Uterus (tissue), 4 donors: ENCODE data around the gene GABRG3. TPM values are rescaled to one million over a fixed set of nuclear protein-coding genes. Genes with fewer than 3 reads are reported as not detected.

Experiments
- DNase-seq, 2 donors: peaks; one replicate each; pipeline ENCODE4 v3.0.0-alpha.2; 2019 to 2020
- H3K27ac ChIP-seq, 2 donors: fragments of 200-600 bp; sonication (generic); 1 replicate in 1 of 2; 2 replicates in 1 of 2; pipeline ENCODE4 v1.5.1; 2016 to 2018
- H3K27me3 ChIP-seq, 2 donors: fragments of 200-600 bp; sonication (generic); one replicate each; pipeline ENCODE4 v1.5.1; 2018 to 2019; ENCODE audit warnings: control low read depth in 1 of 2
- H3K36me3 ChIP-seq, 2 donors: fragments of 200-600 bp; sonication (generic); one replicate each; pipeline ENCODE4 v1.5.1; 2019; ENCODE audit warnings: control low read depth in 1 of 2
- H3K4me1 ChIP-seq, 2 donors: fragments of 200-600 bp; sonication (generic); one replicate each; pipeline ENCODE4 v1.5.1; 2018 to 2019; ENCODE audit warnings: control low read depth in 1 of 2
- H3K4me3 ChIP-seq, 2 donors: fragments of 200-600 bp; sonication (generic); 1 replicate in 1 of 2; 2 replicates in 1 of 2; pipeline ENCODE4 v1.5.1; 2018 to 2019; ENCODE audit warnings: mild to moderate bottlenecking in 1 of 2
- H3K9me3 ChIP-seq, 2 donors: fragments of 200-600 bp; sonication (generic); one replicate each; pipeline ENCODE4 v1.5.1; 2019; ENCODE audit warnings: control low read depth in 1 of 2
- POLR2A ChIP-seq, 2 donors: fragments of 450-650 bp; IDR thresholded peaks; one replicate each; pipeline ENCODE4 v1.6.1; 2016; ENCODE audit warnings: antibody characterized with exemption in 2 of 2, mild to moderate bottlenecking in 1 of 2, moderate library complexity in 1 of 2
- intact Hi-C: fragments of 100-400 bp; cut with DNase I; formaldehyde crosslinking; loops from one replicate; pipeline ENCODE4 v1.15.1; 2023; ENCODE audit warnings: low total_unique reads
- total RNA-seq, 4 donors: library from RNA; depleted of rRNA in 3 of 4; stranded (reverse); fragments of >200 nt in 3 of 4; gene quantifications; one replicate each; pipeline versions ENCODE4 v1.1.0 to v1.2.4, GENCODE V29; 2014 to 2023
- TF ChIP-seq, protein P1 (sequence below), 4 experiments: fragments of 200-600 bp in 2 of 4; fragments of 450-650 bp in 2 of 4; sonication (generic) in 2 of 4; IDR thresholded peaks; one replicate each; pipeline ENCODE4 v1.5.1; 2016 to 2019; ENCODE audit warnings: antibody characterized with exemption in 4 of 4, mild to moderate bottlenecking in 2 of 4, moderate library complexity in 1 of 4
- donor health status: DM: yes; HTN: yes; CAD: no.

Gene GABRG3
- total RNA-seq, 4 donors from 2014 or later, result 3.0 TPM; not detected in 3

GRCh38 chr15:27237319-27237939 is 266.4 kb downstream of the GABRG3 start:
- intact Hi-C loops, result no loop called here
- H3K27me3 ChIP-seq, result no peaks in the 10 kb centered on the region
- DNase-seq, result no peak

DNA sequence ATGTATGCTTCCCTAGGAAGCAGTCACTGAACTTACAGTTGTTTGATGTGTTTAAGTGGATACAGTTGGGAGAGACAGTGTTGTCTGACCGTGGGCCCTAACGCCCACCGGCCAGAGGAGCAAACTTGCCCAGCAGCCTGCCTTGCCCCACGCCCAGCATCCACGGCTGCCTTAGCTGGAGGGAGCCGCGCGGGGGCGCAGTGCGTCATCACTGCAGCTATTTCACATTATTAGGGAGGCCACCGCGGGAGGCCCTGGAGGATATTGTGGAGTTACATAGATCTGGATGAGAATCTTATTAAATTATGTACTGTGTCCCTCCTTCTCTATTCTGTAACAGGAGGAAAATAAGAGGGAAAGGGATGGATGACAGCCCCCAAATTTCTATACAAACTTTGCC is 267.2 kb downstream of the GABRG3 start:
- intact Hi-C loops, result no loop called here
- no peaks in the 10 kb centered on the region for H3K36me3 ChIP-seq

More at GRCh38 chr15:27237319-27237939, 266.4 kb downstream of the GABRG3 start:
- Histone ChIP-seq H3K36me3 (no peaks in the 10 kb centered on the region), H3K4me3 (no peak overlapping the region), H3K9me3 (no peaks in the 10 kb centered on the region), H3K27ac (no peak overlapping the region), H3K4me1 (no peaks in the 10 kb centered on the region)
- no peak for TF ChIP-seq POLR2A (IDR thresholded peaks at IDR 0.05)
- TF ChIP-seq, protein P1, sequence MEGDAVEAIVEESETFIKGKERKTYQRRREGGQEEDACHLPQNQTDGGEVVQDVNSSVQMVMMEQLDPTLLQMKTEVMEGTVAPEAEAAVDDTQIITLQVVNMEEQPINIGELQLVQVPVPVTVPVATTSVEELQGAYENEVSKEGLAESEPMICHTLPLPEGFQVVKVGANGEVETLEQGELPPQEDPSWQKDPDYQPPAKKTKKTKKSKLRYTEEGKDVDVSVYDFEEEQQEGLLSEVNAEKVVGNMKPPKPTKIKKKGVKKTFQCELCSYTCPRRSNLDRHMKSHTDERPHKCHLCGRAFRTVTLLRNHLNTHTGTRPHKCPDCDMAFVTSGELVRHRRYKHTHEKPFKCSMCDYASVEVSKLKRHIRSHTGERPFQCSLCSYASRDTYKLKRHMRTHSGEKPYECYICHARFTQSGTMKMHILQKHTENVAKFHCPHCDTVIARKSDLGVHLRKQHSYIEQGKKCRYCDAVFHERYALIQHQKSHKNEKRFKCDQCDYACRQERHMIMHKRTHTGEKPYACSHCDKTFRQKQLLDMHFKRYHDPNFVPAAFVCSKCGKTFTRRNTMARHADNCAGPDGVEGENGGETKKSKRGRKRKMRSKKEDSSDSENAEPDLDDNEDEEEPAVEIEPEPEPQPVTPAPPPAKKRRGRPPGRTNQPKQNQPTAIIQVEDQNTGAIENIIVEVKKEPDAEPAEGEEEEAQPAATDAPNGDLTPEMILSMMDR (IDR thresholded peaks at IDR 0.05), result no peak

DNA sequence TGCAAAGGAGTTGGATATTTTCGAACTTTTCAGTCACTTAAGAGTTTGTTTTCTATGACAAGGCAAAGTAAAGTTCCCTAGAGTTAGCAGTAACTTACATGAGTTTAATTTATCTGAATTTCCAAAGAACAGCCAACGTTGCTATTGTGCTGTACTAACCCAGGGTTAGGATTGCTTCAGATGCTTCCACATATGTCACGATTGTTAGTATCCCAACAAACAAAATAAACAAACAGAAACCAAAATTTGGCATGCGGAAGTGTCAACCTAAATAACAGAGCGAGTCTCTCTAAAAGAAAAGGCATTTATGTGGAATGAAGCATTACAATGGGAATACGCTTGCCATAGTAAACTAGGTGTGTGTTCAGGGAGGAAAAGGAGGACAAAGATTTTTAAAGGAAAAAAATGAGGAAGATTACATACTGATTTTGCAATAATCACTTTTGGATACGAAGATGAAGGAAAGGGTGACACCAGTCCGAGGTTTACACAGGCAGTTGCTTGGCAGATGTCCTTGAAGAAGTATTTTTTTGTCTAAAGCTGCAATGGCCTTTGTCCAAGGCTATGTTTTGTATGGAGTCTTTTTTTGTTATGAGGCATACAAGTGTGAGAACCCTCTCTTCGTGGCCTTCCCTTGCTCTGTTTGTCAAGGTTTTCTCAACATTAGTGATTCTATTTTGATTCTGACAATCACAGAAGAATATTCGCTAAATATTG is 267.9 kb downstream of the GABRG3 start:
- intact Hi-C loops, result no loop called here
- H3K4me1 ChIP-seq, result no peaks in the 10 kb centered on the region
- no peaks in the 10 kb centered on the region for H3K36me3 ChIP-seq
- DNase-seq, result no peak
- H3K27ac ChIP-seq, result no peak overlapping the region
- no peaks in the 10 kb centered on the region for H3K27me3 ChIP-seq
- H3K9me3 ChIP-seq, result no peaks in the 10 kb centered on the region
- H3K4me3 ChIP-seq, result no peak overlapping the region
- TF ChIP-seq, protein P1 (IDR thresholded peaks at IDR 0.05), result no peak
- no peak for TF ChIP-seq POLR2A (IDR thresholded peaks at IDR 0.05)

More for the DNA sequence above, 267.2 kb downstream of the GABRG3 start:
- no peaks in the 10 kb centered on the region for H3K27me3 ChIP-seq
- no peak for DNase-seq
- no peaks in the 10 kb centered on the region for H3K4me1 ChIP-seq
- no peak overlapping the region for H3K27ac ChIP-seq
- H3K9me3 ChIP-seq, result no peaks in the 10 kb centered on the region
- H3K4me3 ChIP-seq, result no peak overlapping the region
- no peak for TF ChIP-seq POLR2A (IDR thresholded peaks at IDR 0.05)
- TF ChIP-seq, protein P1 (IDR thresholded peaks at IDR 0.05), result no peak

- Histone ChIP-seq H3K27ac (no peak overlapping the region), H3K27me3 (no peaks in the 10 kb centered on the region), H3K4me3 (no peak overlapping the region), H3K4me1 (no peaks in the 10 kb centered on the region), H3K36me3 (no peaks in the 10 kb centered on the region), H3K9me3 (no peaks in the 10 kb centered on the region)
- intact Hi-C loops, result no loop called here
- no peak for DNase-seq
- TF ChIP-seq, protein P1 (IDR thresholded peaks at IDR 0.05), result no peak
- TF ChIP-seq POLR2A (IDR thresholded peaks at IDR 0.05), result no peak
These were observed 271.0 kb downstream of the GABRG3 start for GRCh38 chr15:27241943-27242342.

GRCh38 chr15:27244047-27244446 is 273.1 kb downstream of the GABRG3 start:
- Histone ChIP-seq H3K4me3 (no peak overlapping the region), H3K4me1 (no peaks in the 10 kb centered on the region), H3K27me3 (no peaks in the 10 kb centered on the region), H3K9me3 (no peaks in the 10 kb centered on the region), H3K27ac (no peak overlapping the region), H3K36me3 (no peaks in the 10 kb centered on the region)
- TF ChIP-seq, protein P1 (IDR thresholded peaks at IDR 0.05), result no peak
- TF ChIP-seq POLR2A (IDR thresholded peaks at IDR 0.05), result no peak
- no peak for DNase-seq
- intact Hi-C loops, result no loop called here
